Naive thymus-derived CD4-positive, alpha-beta T cell (primary cell): ENCODE data around the gene MIER2. TPM values are rescaled to one million over a fixed set of nuclear protein-coding genes. Genes with fewer than 3 reads are reported as not detected.
A peak's percentile ranks its signal among the peaks of the same experiment; 100 is the strongest.

Experiments
- ATAC-seq: fragments of 150-1000 bp; cut with Tn5 transposase; 2 replicates; pipeline ENCODE4 v1.10.0; 2021; ENCODE audit warnings: mild to moderate bottlenecking, moderate library complexity
- CTCF ChIA-PET: fragments of 350-600 bp; sonication (Branson Sonifier 250); formaldehyde crosslinking; loops from one replicate; lab custom pipeline; 2021; ENCODE audit warnings: antibody characterized with exemption; lab: Charles Lee
- POLR2A ChIA-PET: fragments of 350-600 bp; sonication (Branson Sonifier 250); formaldehyde crosslinking; loops from one replicate; lab custom pipeline; 2021; ENCODE audit warnings: antibody characterized with exemption, inconsistent platforms; lab: Charles Lee
- DNase-seq, 9 donors: peaks; one replicate each; pipeline versions ENCODE4 v3.0.0 to v3.0.0-alpha.2; 2020 to 2022; ENCODE audit warnings: mixed read lengths in 1 of 9
- H3K27ac ChIP-seq: one replicate; pipeline ENCODE4 v1.7.0; 2013; ENCODE audit warnings: mild to moderate bottlenecking, low read depth, low read length, moderate library complexity
- H3K27me3 ChIP-seq, 2 donors: one replicate each; pipeline ENCODE4 v1.7.0; 2013; ENCODE audit warnings: low read length in 2 of 2, mild to moderate bottlenecking in 2 of 2, moderate library complexity in 2 of 2; ENCODE audit not compliant: control insufficient read depth in 2 of 2, insufficient read depth in 2 of 2
- H3K36me3 ChIP-seq, 3 experiments: 1 replicate in 2 of 3; 2 replicates in 1 of 3; pipeline ENCODE4 v1.7.0; 2013; ENCODE audit warnings: low read length in 3 of 3, mild to moderate bottlenecking in 3 of 3, moderate library complexity in 1 of 3; ENCODE audit not compliant: insufficient read depth in 3 of 3, control insufficient read depth in 2 of 3
- H3K4me1 ChIP-seq, 2 donors: one replicate each; pipeline ENCODE4 v1.7.0; 2013; ENCODE audit warnings: low read length in 2 of 2, mild to moderate bottlenecking in 2 of 2, moderate library complexity in 1 of 2; ENCODE audit not compliant: control insufficient read depth in 2 of 2, insufficient read depth in 2 of 2
- H3K4me3 ChIP-seq: 2 replicates; pipeline ENCODE4 v1.7.0; 2013; ENCODE audit warnings: mild to moderate bottlenecking, low read length
- H3K9me3 ChIP-seq, 3 experiments: 1 replicate in 2 of 3; 2 replicates in 1 of 3; pipeline ENCODE4 v1.7.0; 2013; ENCODE audit warnings: low read length in 3 of 3; ENCODE audit not compliant: control insufficient read depth in 2 of 3
- H3K27ac Mint-ChIP-seq, 9 donors: one replicate each; pipeline ENCODE4 v1.8.0; 2020 to 2022; ENCODE audit warnings: mixed read lengths in 9 of 9, mild to moderate bottlenecking in 8 of 9, moderate library complexity in 5 of 9, inconsistent platforms in 2 of 9
- H3K27me3 Mint-ChIP-seq, 5 donors: one replicate each; pipeline ENCODE4 v1.8.0; 2021 to 2022; ENCODE audit warnings: mixed read lengths in 5 of 5, mild to moderate bottlenecking in 1 of 5
- H3K36me3 Mint-ChIP-seq, 5 donors: one replicate each; pipeline ENCODE4 v1.8.0; 2020 to 2022; ENCODE audit warnings: mixed read lengths in 5 of 5, mild to moderate bottlenecking in 3 of 5, inconsistent platforms in 1 of 5
- H3K4me1 Mint-ChIP-seq, 7 donors: one replicate each; pipeline ENCODE4 v1.8.0; 2020 to 2022; ENCODE audit warnings: mixed read lengths in 7 of 7, mild to moderate bottlenecking in 3 of 7, inconsistent platforms in 1 of 7
- H3K4me3 Mint-ChIP-seq, 10 donors: one replicate each; pipeline ENCODE4 v1.8.0; 2020 to 2022; ENCODE audit warnings: mild to moderate bottlenecking in 10 of 10, mixed read lengths in 10 of 10, moderate library complexity in 6 of 10, inconsistent platforms in 2 of 10
- H3K9me3 Mint-ChIP-seq, 11 donors: one replicate each; pipeline ENCODE4 v1.8.0; 2020 to 2022; ENCODE audit warnings: mixed read lengths in 11 of 11, mild to moderate bottlenecking in 4 of 11, inconsistent platforms in 1 of 11, moderate library complexity in 1 of 11
- intact Hi-C, 2 donors: fragments of 100-400 bp; cut with micrococcal nuclease; formaldehyde crosslinking; loops; one replicate each; pipeline ENCODE4 v1.15.1; 2023
- polyA plus RNA-seq, 2 donors: library from polyadenylated mRNA; unstranded; fragments of 300-500 nt; fragmentation: Illumina TruSeq; gene quantifications; one replicate each; pipeline ENCODE4 v1.2.3, GENCODE V29; 2021
- total RNA-seq, 6 experiments: library from RNA in 5 of 6; stranded (reverse) in 5 of 6; gene quantifications; 1 replicate in 5 of 6; 2 replicates in 1 of 6; pipeline ENCODE4 v1.2.3 and lab custom pipeline; 2021 to 2026

MIER2 gene
- total and polyA plus RNA-seq, 7 experiments from 2014 or later = 3.9 to 24.6 (median 16.4) TPM

DNA sequence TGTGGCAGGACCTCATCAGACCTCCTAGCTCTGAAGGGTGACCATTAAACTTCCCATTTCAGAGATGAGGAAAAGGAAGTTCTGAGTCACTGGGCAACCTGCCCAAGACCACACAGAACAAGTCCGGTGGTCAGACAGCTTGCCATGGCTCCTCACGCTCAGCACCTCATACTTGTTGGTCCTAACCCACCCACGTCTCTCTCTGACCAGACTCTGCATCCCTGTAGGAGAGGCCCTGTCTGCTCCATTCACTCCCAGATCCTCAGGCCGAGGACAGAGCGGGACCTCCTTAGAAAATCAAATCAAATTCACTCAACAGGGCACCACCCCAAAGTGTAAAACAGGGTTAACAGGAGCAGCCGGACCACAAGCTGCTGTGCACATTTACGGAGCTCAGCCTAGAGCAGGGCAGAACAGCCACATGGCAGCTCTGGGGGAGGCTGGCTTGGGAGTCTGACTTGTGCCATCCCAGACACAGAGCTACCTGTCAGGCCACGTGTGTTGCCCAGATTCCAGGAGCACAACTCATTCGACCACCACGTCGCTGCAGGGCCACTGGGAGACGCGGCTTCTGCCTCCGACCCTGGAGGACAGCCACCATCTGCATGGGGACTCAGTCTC is 1.7 kb downstream of the MIER2 start:
- Histone ChIP-seq H3K4me3 (peak overlapping the region; percentile 49), H3K4me1 (peaks cover 12 to 28% of the 10 kb centered on the region in 2 donors)
- CTCF ChIA-PET = interaction anchor here (0.7 kb wide), 1 partner anchor 47 kb away, joined by 3 read pairs; no protein-coding TSS in a partner anchor

DNA sequence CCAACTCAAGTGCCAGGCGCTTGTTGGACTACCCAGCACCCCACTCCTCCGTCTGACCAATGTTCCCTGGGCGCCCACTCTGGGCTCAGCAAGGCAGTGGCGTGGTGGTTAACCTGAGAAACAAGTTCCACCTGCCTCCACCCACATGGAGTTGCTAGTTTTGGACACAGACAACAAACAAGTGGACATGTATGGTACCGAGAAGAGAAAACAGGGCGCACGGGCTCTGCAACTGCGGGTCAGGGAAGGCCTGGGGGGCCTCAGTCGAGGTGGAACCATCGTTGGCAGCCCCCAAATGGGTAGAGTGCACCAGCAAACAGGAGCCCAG is 2.5 kb downstream of the MIER2 start:
- ATAC-seq = no peak
- DNase-seq = no peak
- Histone ChIP-seq H3K9me3 (no peaks in the 10 kb centered on the region), H3K27ac (no peak overlapping the region), H3K4me3 (no peak overlapping the region), H3K36me3 (peaks cover 0 to 4% (median 0%) of the 10 kb centered on the region in 3 experiments), H3K4me1 (peaks cover 12 to 28% of the 10 kb centered on the region in 2 donors), H3K27me3 (no peaks in the 10 kb centered on the region)
- peak overlapping the region in 3 of 9 donors; percentile 7 to 78 (median 66) for H3K27ac Mint-ChIP-seq
- H3K4me3 Mint-ChIP-seq = peak overlapping the region; percentile 7 to 92 (median 67)
- peaks cover 0 to 23% (median 19%) of the 10 kb centered on the region in 5 donors for H3K36me3 Mint-ChIP-seq
- intact Hi-C loops = no loop called here
- peaks cover 52 to 72% (median 68%) of the 10 kb centered on the region in 7 donors for H3K4me1 Mint-ChIP-seq
- peaks cover 0 to 4% (median 0%) of the 10 kb centered on the region in 11 donors for H3K9me3 Mint-ChIP-seq
- ChIA-PET CTCF (no interaction called here), POLR2A (no interaction called here)
- H3K27me3 Mint-ChIP-seq = peaks cover 0 to 5% (median 4%) of the 10 kb centered on the region in 5 donors

More for the DNA sequence above, 1.7 kb downstream of the MIER2 start:
- DNase-seq (no peak), ATAC-seq (peak; percentile 14)
- H3K27ac Mint-ChIP-seq = peak overlapping the region in 8 of 9 donors; percentile 13 to 90 (median 70)
- H3K9me3 Mint-ChIP-seq = peaks cover 0 to 4% (median 0%) of the 10 kb centered on the region in 11 donors
- intact Hi-C loops = no loop called here
- H3K27me3 Mint-ChIP-seq = peaks cover 0 to 5% (median 4%) of the 10 kb centered on the region in 5 donors
- Histone ChIP-seq H3K27ac (peak overlapping the region; percentile 59), H3K9me3 (no peaks in the 10 kb centered on the region), H3K27me3 (no peaks in the 10 kb centered on the region), H3K36me3 (peaks cover 0 to 4% (median 0%) of the 10 kb centered on the region in 3 experiments)
- H3K4me3 Mint-ChIP-seq = peak overlapping the region; percentile 75 to 92 (median 84)
- peaks cover 52 to 69% (median 64%) of the 10 kb centered on the region in 7 donors for H3K4me1 Mint-ChIP-seq
- POLR2A ChIA-PET = no interaction called here
- peaks cover 0 to 20% (median 16%) of the 10 kb centered on the region in 5 donors for H3K36me3 Mint-ChIP-seq

- peak overlapping the region; percentile 10 to 92 (median 62) for H3K4me3 Mint-ChIP-seq
- no peak overlapping the region for H3K4me3 ChIP-seq
Measured at GRCh38 chr19:341386-342127, 3.0 kb downstream of the MIER2 start.

GRCh38 chr19:340620-341385 is 3.8 kb downstream of the MIER2 start:
- H3K4me3 ChIP-seq = no peak overlapping the region
- intact Hi-C loops = no loop called here
- H3K27ac Mint-ChIP-seq = peak overlapping the region in 2 of 9 donors; percentile 36 to 52
- peaks cover 54 to 77% (median 71%) of the 10 kb centered on the region in 7 donors for H3K4me1 Mint-ChIP-seq
- ATAC-seq (no peak), DNase-seq (no peak)
- H3K27me3 ChIP-seq = no peaks in the 10 kb centered on the region
- no peaks in the 10 kb centered on the region for H3K9me3 ChIP-seq
- H3K27me3 Mint-ChIP-seq = peaks cover 0 to 3% (median 0%) of the 10 kb centered on the region in 5 donors
- POLR2A ChIA-PET = no interaction called here
- peaks cover 0 to 30% (median 19%) of the 10 kb centered on the region in 5 donors for H3K36me3 Mint-ChIP-seq
- CTCF ChIA-PET = no interaction called here
- H3K4me1 ChIP-seq = peaks cover 12 to 28% of the 10 kb centered on the region in 2 donors
- no peak overlapping the region for H3K27ac ChIP-seq
- peaks cover 0 to 4% (median 0%) of the 10 kb centered on the region in 11 donors for H3K9me3 Mint-ChIP-seq
- peaks cover 0 to 4% (median 0%) of the 10 kb centered on the region in 3 experiments for H3K36me3 ChIP-seq
- H3K4me3 Mint-ChIP-seq = peak overlapping the region in 8 of 10 donors; percentile 15 to 88 (median 30)

More at GRCh38 chr19:341386-342127, 3.0 kb downstream of the MIER2 start:
- peaks cover 12 to 28% of the 10 kb centered on the region in 2 donors for H3K4me1 ChIP-seq
- ChIA-PET POLR2A (no interaction called here), CTCF (no interaction called here)
- no peak for ATAC-seq
- Mint-ChIP-seq H3K27ac (peak overlapping the region in 2 of 9 donors; percentile 7 to 79), H3K27me3 (peaks cover 0 to 5% (median 4%) of the 10 kb centered on the region in 5 donors), H3K4me1 (peaks cover 52 to 74% (median 71%) of the 10 kb centered on the region in 7 donors), H3K36me3 (peaks cover 0 to 27% (median 19%) of the 10 kb centered on the region in 5 donors), H3K9me3 (peaks cover 0 to 4% (median 0%) of the 10 kb centered on the region in 11 donors)
- H3K36me3 ChIP-seq = peaks cover 0 to 4% (median 0%) of the 10 kb centered on the region in 3 experiments
- no peaks in the 10 kb centered on the region for H3K27me3 ChIP-seq
- H3K9me3 ChIP-seq = no peaks in the 10 kb centered on the region
- intact Hi-C loops = no loop called here
- DNase-seq = no peak
- no peak overlapping the region for H3K27ac ChIP-seq

DNA sequence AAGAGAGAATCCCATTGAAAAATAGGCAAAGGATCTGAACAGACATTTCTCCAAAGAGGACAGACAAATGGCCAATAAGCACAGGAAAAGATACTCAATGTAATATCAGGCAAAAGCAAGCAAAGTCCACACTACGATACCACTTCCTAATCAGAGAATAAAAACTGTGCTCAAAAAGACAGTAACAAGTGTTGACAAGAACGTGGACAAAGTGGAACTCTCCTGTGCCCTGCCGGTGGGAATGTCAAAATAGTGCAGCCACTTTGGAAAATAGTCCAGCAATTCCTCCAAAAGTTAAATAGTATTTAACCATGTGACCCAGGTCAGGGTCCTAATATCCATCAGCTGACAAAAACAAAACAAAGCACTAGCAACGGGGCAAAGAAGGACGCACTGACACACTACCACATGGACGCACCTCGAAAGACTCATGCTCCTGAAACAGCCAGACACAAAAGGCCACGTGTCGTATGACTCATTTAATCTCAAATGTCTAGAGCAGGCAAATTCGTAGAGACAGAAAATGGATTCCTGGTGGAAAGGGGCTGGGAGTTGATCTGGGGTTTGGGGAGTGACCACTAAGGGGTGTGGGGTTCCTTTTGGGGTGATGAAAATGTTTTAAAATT is 5.2 kb downstream of the MIER2 start:
- Histone ChIP-seq H3K4me3 (no peak overlapping the region), H3K4me1 (peaks cover 12 to 18% of the 10 kb centered on the region in 2 donors), H3K27ac (no peak overlapping the region), H3K36me3 (peaks cover 0 to 12% (median 3%) of the 10 kb centered on the region in 3 experiments), H3K9me3 (no peaks in the 10 kb centered on the region), H3K27me3 (no peaks in the 10 kb centered on the region)
- Mint-ChIP-seq H3K36me3 (peaks cover 0 to 36% (median 19%) of the 10 kb centered on the region in 5 donors), H3K9me3 (peaks cover 0 to 2% (median 0%) of the 10 kb centered on the region in 11 donors), H3K4me3 (peak overlapping the region in 2 of 10 donors; percentile 14 to 16), H3K4me1 (peaks cover 46 to 71% (median 66%) of the 10 kb centered on the region in 7 donors), H3K27me3 (no peaks in the 10 kb centered on the region), H3K27ac (peak overlapping the region in 2 of 9 donors; percentile 3 to 37)
- POLR2A ChIA-PET = no interaction called here
- DNase-seq (no peak), ATAC-seq (no peak)
- intact Hi-C loops = no loop called here
- CTCF ChIA-PET = no interaction called here

GRCh38 chr19:338421-338820 is 6.2 kb downstream of the MIER2 start:
- no peak overlapping the region for H3K27ac Mint-ChIP-seq
- H3K27me3 Mint-ChIP-seq = no peaks in the 10 kb centered on the region
- H3K9me3 Mint-ChIP-seq = peaks cover 0 to 2% (median 0%) of the 10 kb centered on the region in 11 donors
- peaks cover 0 to 18% (median 3%) of the 10 kb centered on the region in 3 experiments for H3K36me3 ChIP-seq
- no peaks in the 10 kb centered on the region for H3K27me3 ChIP-seq
- intact Hi-C loops = no loop called here
- H3K4me1 Mint-ChIP-seq = peaks cover 41 to 66% (median 60%) of the 10 kb centered on the region in 7 donors
- POLR2A ChIA-PET = no interaction called here
- no peaks in the 10 kb centered on the region for H3K9me3 ChIP-seq
- H3K36me3 Mint-ChIP-seq = peaks cover 0 to 41% (median 23%) of the 10 kb centered on the region in 5 donors
- DNase-seq (no peak), ATAC-seq (no peak)
- CTCF ChIA-PET = no interaction called here
- H3K4me3 Mint-ChIP-seq = no peak overlapping the region
- H3K4me1 ChIP-seq = peaks cover 10 to 13% of the 10 kb centered on the region in 2 donors
- H3K4me3 ChIP-seq = no peak overlapping the region
- H3K27ac ChIP-seq = no peak overlapping the region
